GM12878 (cell line): ENCODE results near the gene GALR1. TPM values are rescaled to one million over a fixed set of nuclear protein-coding genes. Genes with fewer than 3 reads are reported as not detected.

Experiments
- ATAC-seq: fragments of 200-7000 bp; cut with Tn5 transposase; 3 replicates; pipeline ENCODE4 v1.9.1; 2020; ENCODE audit warnings: mild to moderate bottlenecking, moderate library complexity
- BruUV-seq: library from RNA; stranded (reverse); fragments of 400-500 nt; replicated peaks from 2 replicates; lab custom pipeline; 2021; lab: Mats Ljungman, UMichigan
- CTCF ChIA-PET: fragments of 300-600 bp; sonication (Branson Sonifier 250); formaldehyde crosslinking; extraction: SDS; loops from one replicate; lab custom pipeline; 2021; ENCODE audit warnings: inconsistent platforms; lab: Yijun Ruan, JAX
- POLR2A ChIA-PET: fragments of 350-600 bp; formaldehyde crosslinking; extraction: SDS; loops from one replicate; lab custom pipeline; 2021; ENCODE audit warnings: inconsistent platforms; lab: Charles Lee
- RAD21 ChIA-PET: fragments of 300-600 bp; sonication (Branson Sonifier 250); formaldehyde crosslinking; loops from one replicate; lab custom pipeline; 2023; ENCODE audit warnings: antibody characterized with exemption; ENCODE audit not compliant: unreplicated experiment; lab: Charles Lee
- SMC1A ChIA-PET: fragments of 300-600 bp; sonication (Branson Sonifier 250); formaldehyde crosslinking; loops from one replicate; lab custom pipeline; 2023; ENCODE audit not compliant: unreplicated experiment, uncharacterized antibody; lab: Charles Lee
- DNase-seq: peaks from one replicate; pipeline ENCODE4 v3.0.0-alpha.2; 2011; ENCODE audit warnings: low read depth, low spot score
- FAIRE-seq: peaks from 3 replicates; lab custom pipeline; 2011; peaks lifted over from hg19 to GRCh38; lab: Jason Lieb, UNC
- H2AFZ ChIP-seq: 2 replicates; pipeline ENCODE4 v1.6.0; 2011; ENCODE audit warnings: low read depth, low read length, control low read depth; ENCODE audit not compliant: control insufficient read depth
- H3K27ac ChIP-seq: 2 replicates; pipeline ENCODE4 v1.5.1; 2011; ENCODE audit warnings: control low read depth; ENCODE audit not compliant: control insufficient read depth, insufficient read depth
- H3K27me3 ChIP-seq, 2 experiments: replicated peaks in 1 of 2; 2 replicates each; pipeline versions ENCODE4 v1.6.0 to v1.6.1; 2011; ENCODE audit warnings: low read length in 1 of 2; ENCODE audit not compliant: control insufficient read depth in 2 of 2, insufficient read depth in 2 of 2
- H3K36me3 ChIP-seq, 2 experiments: 2 replicates each; pipeline ENCODE4 v1.5.1; 2011; ENCODE audit warnings: low read length in 1 of 2; ENCODE audit not compliant: control insufficient read depth in 2 of 2, insufficient read depth in 2 of 2
- H3K4me1 ChIP-seq: 2 replicates; pipeline ENCODE4 v1.6.1; 2011; ENCODE audit warnings: mild to moderate bottlenecking, low read length, moderate library complexity, mixed read lengths; ENCODE audit not compliant: control insufficient read depth, insufficient read depth
- H3K4me2 ChIP-seq: 2 replicates; pipeline ENCODE4 v1.6.0; 2011; ENCODE audit warnings: control low read depth; ENCODE audit not compliant: control insufficient read depth, insufficient read depth
- H3K4me3 ChIP-seq: fragments of 200-600 bp; sonication (generic); 2 replicates; pipeline ENCODE4 v1.5.1; 2016
- H3K79me2 ChIP-seq: 2 replicates; pipeline ENCODE4 v1.6.0; 2011; ENCODE audit warnings: low read length; ENCODE audit not compliant: control insufficient read depth, insufficient read depth
- H3K9ac ChIP-seq: 2 replicates; pipeline ENCODE4 v1.8.0; 2011; ENCODE audit warnings: low read length, control low read depth, mixed read lengths; ENCODE audit not compliant: control insufficient read depth, insufficient read depth
- H3K9me3 ChIP-seq: replicated peaks from 3 replicates; pipeline ENCODE4 v1.5.1; 2011; ENCODE audit warnings: mild to moderate bottlenecking, low read length; ENCODE audit not compliant: control insufficient read depth, insufficient read depth
- H4K20me1 ChIP-seq: 2 replicates; pipeline ENCODE4 v1.6.0; 2011; ENCODE audit not compliant: control insufficient read depth, insufficient read depth
- CBX5 ChIP-seq: sonication (generic); IDR thresholded peaks from 2 replicates; pipeline ENCODE4 v1.6.1; 2016; ENCODE audit warnings: low read depth, moderate library complexity, mild to moderate bottlenecking, inconsistent platforms
- CEBPB ChIP-seq, 2 experiments: fragments of 150-350 bp in 1 of 2; IDR thresholded peaks; 2 replicates each; pipeline ENCODE4 v1.6.1; 2012 to 2014; ENCODE audit warnings: low read depth in 2 of 2, low read length in 2 of 2, borderline replicate concordance in 1 of 2, inconsistent platforms in 1 of 2
- CHD4 ChIP-seq: fragments of 200-600 bp; sonication (generic); IDR thresholded peaks from 2 replicates; pipeline ENCODE4 v1.6.1; 2016; ENCODE audit warnings: mild to moderate bottlenecking
- HDGF ChIP-seq: fragments of 450-650 bp; IDR thresholded peaks from 2 replicates; pipeline ENCODE4 v1.6.1; 2016; ENCODE audit warnings: antibody characterized with exemption
- KDM1A ChIP-seq: fragments of 200-600 bp; sonication (generic); IDR thresholded peaks from 2 replicates; pipeline ENCODE4 v1.6.1; 2016; ENCODE audit warnings: borderline replicate concordance
- NR2C1 ChIP-seq: fragments of 450-650 bp; IDR thresholded peaks from 2 replicates; pipeline ENCODE4 v1.6.1; 2017; ENCODE audit warnings: antibody characterized with exemption, mild to moderate bottlenecking, moderate library complexity
- ZSCAN29 ChIP-seq: fragments of 450-650 bp; IDR thresholded peaks from 2 replicates; pipeline ENCODE4 v1.6.1; 2017; ENCODE audit warnings: mild to moderate bottlenecking, moderate library complexity
- WGBS: methylation state at CpG from one replicate; pipeline ENCODE4 v1.1.6; 2016; ENCODE audit warnings: low lambda C conversion rate; ENCODE audit not compliant: insufficient replicate concordance, insufficient coverage; ENCODE audit errors: missing lambda C conversion rate; 5-methylcytosine and 5-hydroxymethylcytosine counted together
- in situ Hi-C: fragments of 300-500 bp; cut with MboI; formaldehyde crosslinking; loops from 9 replicates; pipeline ENCODE4 v1.14.3; 2018; ENCODE audit warnings: mixed read lengths
- intact Hi-C: fragments of 100-400 bp; cut with micrococcal nuclease; formaldehyde crosslinking; loops from one replicate; pipeline ENCODE4 v1.14.2; 2022; ENCODE audit not compliant: unreplicated experiment
- polyA plus RNA-seq, 11 experiments: library from polyadenylated mRNA; depleted of rRNA in 4 of 11; unstranded in 6 of 11; stranded (reverse) in 5 of 11; fragments of >200 nt; fragmentation: Nextera tagmentation in 4 of 11; fragmentation: Illumina TruSeq in 1 of 11; extraction: Ambion mirVana in 4 of 11; extraction: Trizol in 1 of 11; gene quantifications; 1 replicate in 1 of 11; 2 replicates in 10 of 11; pipeline versions ENCODE4 v1.2.1 to v1.2.3, GENCODE V29; 2011 to 2016; ENCODE audit warnings: inconsistent platforms in 2 of 11, missing spikeins in 2 of 11, low read depth in 1 of 11
- total RNA-seq, 4 experiments: library from RNA; depleted of rRNA in 3 of 4; stranded (reverse); fragments of >200 nt in 3 of 4; fragmentation: Illumina TruSeq in 1 of 4; extraction: Trizol in 1 of 4; gene quantifications; 2 replicates each; pipeline versions ENCODE4 v1.2.1 to v1.2.3, GENCODE V29; 2013 to 2021
- TF ChIP-seq, protein P1 (sequence below): fragments of 450-650 bp; IDR thresholded peaks from 2 replicates; pipeline ENCODE4 v1.6.1; 2016; ENCODE audit warnings: mild to moderate bottlenecking, moderate library complexity, borderline replicate concordance
- TF ChIP-seq, protein P2 (sequence below): IDR thresholded peaks from 2 replicates; pipeline ENCODE4 v1.6.1; 2012; ENCODE audit warnings: low read length, inconsistent platforms

GALR1 gene
- total and polyA plus RNA-seq, 10 of the 15 experiments (the other 5 are each of a cell fraction or from before 2014, with no cell fraction given), result not detected

DNA sequence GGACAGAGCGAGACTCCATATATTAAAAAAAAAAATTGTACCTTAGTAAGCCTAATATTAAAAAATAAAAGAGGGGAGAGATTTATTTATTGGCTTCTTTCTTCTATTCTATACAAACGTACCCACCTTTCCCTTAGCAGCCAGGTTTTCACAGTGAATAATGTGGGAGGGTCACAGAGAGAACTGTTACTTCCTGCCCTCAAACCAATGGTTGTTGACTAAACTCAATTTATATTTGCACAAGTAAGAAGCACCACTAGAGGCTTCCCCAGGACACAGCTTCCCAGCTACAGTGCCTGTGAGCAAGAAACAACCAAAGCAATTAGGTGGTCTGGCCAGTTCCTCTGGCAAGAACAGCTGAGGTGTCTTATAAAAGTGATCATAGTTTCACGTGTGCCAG, 28.9 kb upstream of the GALR1 start (continued):
- TF ChIP-seq, protein P1, sequence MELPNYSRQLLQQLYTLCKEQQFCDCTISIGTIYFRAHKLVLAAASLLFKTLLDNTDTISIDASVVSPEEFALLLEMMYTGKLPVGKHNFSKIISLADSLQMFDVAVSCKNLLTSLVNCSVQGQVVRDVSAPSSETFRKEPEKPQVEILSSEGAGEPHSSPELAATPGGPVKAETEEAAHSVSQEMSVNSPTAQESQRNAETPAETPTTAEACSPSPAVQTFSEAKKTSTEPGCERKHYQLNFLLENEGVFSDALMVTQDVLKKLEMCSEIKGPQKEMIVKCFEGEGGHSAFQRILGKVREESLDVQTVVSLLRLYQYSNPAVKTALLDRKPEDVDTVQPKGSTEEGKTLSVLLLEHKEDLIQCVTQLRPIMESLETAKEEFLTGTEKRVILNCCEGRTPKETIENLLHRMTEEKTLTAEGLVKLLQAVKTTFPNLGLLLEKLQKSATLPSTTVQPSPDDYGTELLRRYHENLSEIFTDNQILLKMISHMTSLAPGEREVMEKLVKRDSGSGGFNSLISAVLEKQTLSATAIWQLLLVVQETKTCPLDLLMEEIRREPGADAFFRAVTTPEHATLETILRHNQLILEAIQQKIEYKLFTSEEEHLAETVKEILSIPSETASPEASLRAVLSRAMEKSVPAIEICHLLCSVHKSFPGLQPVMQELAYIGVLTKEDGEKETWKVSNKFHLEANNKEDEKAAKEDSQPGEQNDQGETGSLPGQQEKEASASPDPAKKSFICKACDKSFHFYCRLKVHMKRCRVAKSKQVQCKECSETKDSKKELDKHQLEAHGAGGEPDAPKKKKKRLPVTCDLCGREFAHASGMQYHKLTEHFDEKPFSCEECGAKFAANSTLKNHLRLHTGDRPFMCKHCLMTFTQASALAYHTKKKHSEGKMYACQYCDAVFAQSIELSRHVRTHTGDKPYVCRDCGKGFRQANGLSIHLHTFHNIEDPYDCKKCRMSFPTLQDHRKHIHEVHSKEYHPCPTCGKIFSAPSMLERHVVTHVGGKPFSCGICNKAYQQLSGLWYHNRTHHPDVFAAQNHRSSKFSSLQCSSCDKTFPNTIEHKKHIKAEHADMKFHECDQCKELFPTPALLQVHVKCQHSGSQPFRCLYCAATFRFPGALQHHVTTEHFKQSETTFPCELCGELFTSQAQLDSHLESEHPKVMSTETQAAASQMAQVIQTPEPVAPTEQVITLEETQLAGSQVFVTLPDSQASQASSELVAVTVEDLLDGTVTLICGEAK, result no peak
- TF ChIP-seq KDM1A, result no peak

DNA sequence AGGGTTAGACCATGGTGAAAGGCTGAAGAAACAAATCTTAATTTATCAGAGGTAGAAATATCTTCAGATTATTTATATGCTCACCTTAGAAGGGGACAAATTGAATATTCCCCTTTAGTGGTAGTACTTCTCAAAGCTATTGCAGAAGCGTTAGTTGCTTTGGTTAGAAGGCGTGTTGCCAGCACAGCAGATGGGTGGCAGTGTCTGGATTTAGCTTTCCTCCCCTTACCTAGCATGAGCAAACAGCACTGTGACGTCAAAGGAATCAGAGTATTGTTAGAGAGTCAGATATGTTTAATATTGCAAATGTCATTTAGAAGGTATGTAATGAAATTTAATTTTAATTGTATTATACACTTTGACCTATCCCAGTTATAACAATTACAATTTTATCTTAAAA, 27.2 kb upstream of the GALR1 start:
- SMC1A ChIA-PET, result interaction anchor here (1.5 kb wide), 1 partner anchor 223 kb away, joined by 3 read pairs; no protein-coding TSS in a partner anchor
- H3K79me2 ChIP-seq, result no peaks in the 10 kb centered on the region
- H4K20me1 ChIP-seq, result no peaks in the 10 kb centered on the region
- no peaks in the 10 kb centered on the region; a peak in 1 of 4 replicates for H3K27me3 ChIP-seq
- no TSS peak for BruUV-seq
- intact Hi-C loops, result no loop called here
- FAIRE-seq (no peak), DNase-seq (no peak), ATAC-seq (no peak)
- no peak overlapping the region for H3K9ac ChIP-seq
- no peak for TF ChIP-seq CBX5
- TF ChIP-seq CEBPB (IDR thresholded peaks at IDR 0.05; ENCODE audit: borderline replicate concordance in 1 of 2, low read depth in 2 of 2, low read length in 2 of 2), result no peak
- TF ChIP-seq NR2C1, result no peak
- no peak for TF ChIP-seq CHD4
- TF ChIP-seq ZSCAN29, result no peak
- TF ChIP-seq HDGF, result no peak
- TF ChIP-seq, protein P2, sequence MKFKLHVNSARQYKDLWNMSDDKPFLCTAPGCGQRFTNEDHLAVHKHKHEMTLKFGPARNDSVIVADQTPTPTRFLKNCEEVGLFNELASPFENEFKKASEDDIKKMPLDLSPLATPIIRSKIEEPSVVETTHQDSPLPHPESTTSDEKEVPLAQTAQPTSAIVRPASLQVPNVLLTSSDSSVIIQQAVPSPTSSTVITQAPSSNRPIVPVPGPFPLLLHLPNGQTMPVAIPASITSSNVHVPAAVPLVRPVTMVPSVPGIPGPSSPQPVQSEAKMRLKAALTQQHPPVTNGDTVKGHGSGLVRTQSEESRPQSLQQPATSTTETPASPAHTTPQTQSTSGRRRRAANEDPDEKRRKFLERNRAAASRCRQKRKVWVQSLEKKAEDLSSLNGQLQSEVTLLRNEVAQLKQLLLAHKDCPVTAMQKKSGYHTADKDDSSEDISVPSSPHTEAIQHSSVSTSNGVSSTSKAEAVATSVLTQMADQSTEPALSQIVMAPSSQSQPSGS, result no peak
- H2AFZ ChIP-seq, result no peak overlapping the region
- CTCF ChIA-PET, result no interaction called here
- H3K4me3 ChIP-seq, result no peak overlapping the region
- H3K9me3 ChIP-seq, result no peaks in the 10 kb centered on the region
- no peak overlapping the region for H3K4me2 ChIP-seq
- H3K27ac ChIP-seq, result no peak overlapping the region
- WGBS, result 53% methylated on average over 3 of the region's 3 CpGs
- RAD21 ChIA-PET, result interaction anchor here (0.7 kb wide), 1 partner anchor 32 kb away, joined by 3 read pairs; no protein-coding TSS in a partner anchor
- in situ Hi-C loops, result no loop called here
- H3K4me1 ChIP-seq, result no peaks in the 10 kb centered on the region
- POLR2A ChIA-PET, result no interaction called here
- no peaks in the 10 kb centered on the region for H3K36me3 ChIP-seq
